Measurements from ENCODE around the gene PLCE1. TPM values are rescaled to one million over a fixed set of nuclear protein-coding genes. Genes with fewer than 3 reads are reported as not detected.
A peak's percentile ranks its signal among the peaks of the same experiment; 100 is the strongest.

The PLCE1 gene
- total and polyA plus RNA-seq, 2 experiments from 2014 or later: 0.10 to 0.58 TPM

DNA sequence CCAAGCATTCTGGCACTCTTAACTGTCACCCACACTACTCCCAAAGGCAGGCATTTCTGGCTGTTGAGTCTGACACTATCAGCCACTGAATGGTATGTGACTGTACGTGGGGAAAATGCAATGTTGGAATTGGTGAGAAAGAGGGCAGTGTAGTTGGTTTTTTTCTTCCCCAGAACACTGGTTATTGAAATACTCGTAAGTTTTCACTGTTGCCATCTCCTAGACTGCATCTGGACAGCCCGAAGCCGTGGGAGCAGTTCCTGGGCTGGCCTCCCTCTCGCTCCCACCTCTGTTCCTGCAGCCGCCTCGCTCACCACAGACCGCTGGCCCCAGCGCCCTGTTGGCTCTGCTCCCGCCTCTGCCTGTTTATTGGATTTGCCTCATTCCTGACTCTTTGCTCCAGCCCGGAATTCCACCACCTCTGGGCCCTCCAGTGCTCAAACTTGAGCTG lies 5.7 kb downstream of the PLCE1 start:
- Mint-ChIP-seq H3K27me3 (ENCODE audit: insufficient read depth, low read depth, poor library complexity) (peaks cover 23% of the 10 kb centered on the region), H3K4me1 (peaks cover 3% of the 10 kb centered on the region; the same call in 1 of the 3 replicates), H3K36me3 (ENCODE audit: low read depth) (no peaks in the 10 kb centered on the region), H3K9me3 (no peaks in the 10 kb centered on the region), H3K4me3 (no peak overlapping the region), H3K27ac (no peak overlapping the region)
- Histone ChIP-seq H2AFZ (no peak overlapping the region; the same call in 1 of the 2 replicates), H4K20me1 (replicated peaks; ENCODE audit: insufficient read depth) (peaks cover 3% of the 10 kb centered on the region; the same call in 1 of the 2 replicates), H3K79me2 (replicated peaks; ENCODE audit: insufficient read depth) (no peaks in the 10 kb centered on the region), H3K9me2 (ENCODE audit: insufficient read depth) (no peaks in the 10 kb centered on the region), H3K27me3 (ENCODE audit: insufficient read depth) (peaks cover 33% of the 10 kb centered on the region), H3K4me1 (ENCODE audit: insufficient read depth) (no peaks in the 10 kb centered on the region), H3F3A (replicated peaks; ENCODE audit: low read depth) (no peaks in the 10 kb centered on the region), H3K27ac (ENCODE audit: low read depth) (no peak overlapping the region), H3K36me3 (ENCODE audit: insufficient read depth) (no peaks in the 10 kb centered on the region), H3K4me3 (no peak overlapping the region), H3K4me2 (no peak overlapping the region)
- peak; percentile 90 for ATAC-seq
- DNase-seq (ENCODE audit: low spot score): peak; percentile 44
- TF ChIP-seq, protein P1, sequence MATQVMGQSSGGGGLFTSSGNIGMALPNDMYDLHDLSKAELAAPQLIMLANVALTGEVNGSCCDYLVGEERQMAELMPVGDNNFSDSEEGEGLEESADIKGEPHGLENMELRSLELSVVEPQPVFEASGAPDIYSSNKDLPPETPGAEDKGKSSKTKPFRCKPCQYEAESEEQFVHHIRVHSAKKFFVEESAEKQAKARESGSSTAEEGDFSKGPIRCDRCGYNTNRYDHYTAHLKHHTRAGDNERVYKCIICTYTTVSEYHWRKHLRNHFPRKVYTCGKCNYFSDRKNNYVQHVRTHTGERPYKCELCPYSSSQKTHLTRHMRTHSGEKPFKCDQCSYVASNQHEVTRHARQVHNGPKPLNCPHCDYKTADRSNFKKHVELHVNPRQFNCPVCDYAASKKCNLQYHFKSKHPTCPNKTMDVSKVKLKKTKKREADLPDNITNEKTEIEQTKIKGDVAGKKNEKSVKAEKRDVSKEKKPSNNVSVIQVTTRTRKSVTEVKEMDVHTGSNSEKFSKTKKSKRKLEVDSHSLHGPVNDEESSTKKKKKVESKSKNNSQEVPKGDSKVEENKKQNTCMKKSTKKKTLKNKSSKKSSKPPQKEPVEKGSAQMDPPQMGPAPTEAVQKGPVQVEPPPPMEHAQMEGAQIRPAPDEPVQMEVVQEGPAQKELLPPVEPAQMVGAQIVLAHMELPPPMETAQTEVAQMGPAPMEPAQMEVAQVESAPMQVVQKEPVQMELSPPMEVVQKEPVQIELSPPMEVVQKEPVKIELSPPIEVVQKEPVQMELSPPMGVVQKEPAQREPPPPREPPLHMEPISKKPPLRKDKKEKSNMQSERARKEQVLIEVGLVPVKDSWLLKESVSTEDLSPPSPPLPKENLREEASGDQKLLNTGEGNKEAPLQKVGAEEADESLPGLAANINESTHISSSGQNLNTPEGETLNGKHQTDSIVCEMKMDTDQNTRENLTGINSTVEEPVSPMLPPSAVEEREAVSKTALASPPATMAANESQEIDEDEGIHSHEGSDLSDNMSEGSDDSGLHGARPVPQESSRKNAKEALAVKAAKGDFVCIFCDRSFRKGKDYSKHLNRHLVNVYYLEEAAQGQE (IDR thresholded peaks at IDR 0.05; ENCODE audit: unreplicated experiment): no peak
- TF ChIP-seq STAT1 (IDR thresholded peaks at IDR 0.05; ENCODE audit: unreplicated experiment) (no peak), NANOG (IDR thresholded peaks at IDR 0.05; ENCODE audit: borderline replicate concordance) (no peak)

DNA sequence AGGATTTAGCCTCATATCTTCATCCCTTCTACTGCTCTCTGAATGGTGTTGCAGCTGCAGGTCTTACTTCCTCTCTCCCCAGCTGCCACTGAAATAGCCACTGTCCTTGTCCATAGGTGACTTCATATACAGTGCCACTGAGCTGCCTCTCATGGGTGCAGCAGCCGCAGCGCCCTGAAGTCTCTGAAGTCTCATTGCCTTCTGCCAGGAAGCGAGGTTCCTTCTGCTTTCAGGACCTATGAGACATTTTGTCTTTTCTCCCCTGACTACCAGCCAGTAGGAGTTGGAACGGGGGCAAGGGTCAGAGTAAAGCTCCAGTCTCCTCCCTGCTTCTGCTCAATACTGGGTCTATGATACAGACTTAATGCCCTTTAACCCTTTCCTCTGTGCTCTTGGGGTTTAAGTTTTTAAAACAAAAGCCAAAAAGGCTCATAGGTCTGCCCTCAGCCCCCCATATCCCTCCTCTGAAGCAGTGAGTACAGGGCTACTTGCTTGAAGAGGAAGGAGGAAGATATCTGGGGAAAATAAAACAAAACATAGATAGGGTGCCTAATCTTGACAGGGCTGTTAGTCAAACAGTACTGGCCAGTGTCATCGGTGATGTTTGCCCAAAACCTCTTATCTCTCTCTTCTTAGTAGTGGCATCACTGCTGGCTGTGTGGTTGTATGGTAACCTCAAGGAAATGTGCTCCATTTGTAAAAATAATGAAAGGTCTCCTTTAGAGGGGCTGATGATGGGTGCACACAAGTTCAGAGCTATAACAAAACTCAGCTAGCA lies 7.1 kb downstream of the PLCE1 start:
- Mint-ChIP-seq H3K27ac (no peak overlapping the region), H3K36me3 (ENCODE audit: low read depth) (no peaks in the 10 kb centered on the region), H3K27me3 (ENCODE audit: insufficient read depth, low read depth, poor library complexity) (peaks cover 10% of the 10 kb centered on the region), H3K9me3 (no peaks in the 10 kb centered on the region), H3K4me1 (no peaks in the 10 kb centered on the region), H3K4me3 (no peak overlapping the region)
- H3K9me2 ChIP-seq (ENCODE audit: insufficient read depth): no peaks in the 10 kb centered on the region
- ATAC-seq: no peak
- TF ChIP-seq EZH2phosphoT487 (IDR thresholded peaks at IDR 0.05; ENCODE audit: unreplicated experiment): no peak
- TF ChIP-seq, protein P2, sequence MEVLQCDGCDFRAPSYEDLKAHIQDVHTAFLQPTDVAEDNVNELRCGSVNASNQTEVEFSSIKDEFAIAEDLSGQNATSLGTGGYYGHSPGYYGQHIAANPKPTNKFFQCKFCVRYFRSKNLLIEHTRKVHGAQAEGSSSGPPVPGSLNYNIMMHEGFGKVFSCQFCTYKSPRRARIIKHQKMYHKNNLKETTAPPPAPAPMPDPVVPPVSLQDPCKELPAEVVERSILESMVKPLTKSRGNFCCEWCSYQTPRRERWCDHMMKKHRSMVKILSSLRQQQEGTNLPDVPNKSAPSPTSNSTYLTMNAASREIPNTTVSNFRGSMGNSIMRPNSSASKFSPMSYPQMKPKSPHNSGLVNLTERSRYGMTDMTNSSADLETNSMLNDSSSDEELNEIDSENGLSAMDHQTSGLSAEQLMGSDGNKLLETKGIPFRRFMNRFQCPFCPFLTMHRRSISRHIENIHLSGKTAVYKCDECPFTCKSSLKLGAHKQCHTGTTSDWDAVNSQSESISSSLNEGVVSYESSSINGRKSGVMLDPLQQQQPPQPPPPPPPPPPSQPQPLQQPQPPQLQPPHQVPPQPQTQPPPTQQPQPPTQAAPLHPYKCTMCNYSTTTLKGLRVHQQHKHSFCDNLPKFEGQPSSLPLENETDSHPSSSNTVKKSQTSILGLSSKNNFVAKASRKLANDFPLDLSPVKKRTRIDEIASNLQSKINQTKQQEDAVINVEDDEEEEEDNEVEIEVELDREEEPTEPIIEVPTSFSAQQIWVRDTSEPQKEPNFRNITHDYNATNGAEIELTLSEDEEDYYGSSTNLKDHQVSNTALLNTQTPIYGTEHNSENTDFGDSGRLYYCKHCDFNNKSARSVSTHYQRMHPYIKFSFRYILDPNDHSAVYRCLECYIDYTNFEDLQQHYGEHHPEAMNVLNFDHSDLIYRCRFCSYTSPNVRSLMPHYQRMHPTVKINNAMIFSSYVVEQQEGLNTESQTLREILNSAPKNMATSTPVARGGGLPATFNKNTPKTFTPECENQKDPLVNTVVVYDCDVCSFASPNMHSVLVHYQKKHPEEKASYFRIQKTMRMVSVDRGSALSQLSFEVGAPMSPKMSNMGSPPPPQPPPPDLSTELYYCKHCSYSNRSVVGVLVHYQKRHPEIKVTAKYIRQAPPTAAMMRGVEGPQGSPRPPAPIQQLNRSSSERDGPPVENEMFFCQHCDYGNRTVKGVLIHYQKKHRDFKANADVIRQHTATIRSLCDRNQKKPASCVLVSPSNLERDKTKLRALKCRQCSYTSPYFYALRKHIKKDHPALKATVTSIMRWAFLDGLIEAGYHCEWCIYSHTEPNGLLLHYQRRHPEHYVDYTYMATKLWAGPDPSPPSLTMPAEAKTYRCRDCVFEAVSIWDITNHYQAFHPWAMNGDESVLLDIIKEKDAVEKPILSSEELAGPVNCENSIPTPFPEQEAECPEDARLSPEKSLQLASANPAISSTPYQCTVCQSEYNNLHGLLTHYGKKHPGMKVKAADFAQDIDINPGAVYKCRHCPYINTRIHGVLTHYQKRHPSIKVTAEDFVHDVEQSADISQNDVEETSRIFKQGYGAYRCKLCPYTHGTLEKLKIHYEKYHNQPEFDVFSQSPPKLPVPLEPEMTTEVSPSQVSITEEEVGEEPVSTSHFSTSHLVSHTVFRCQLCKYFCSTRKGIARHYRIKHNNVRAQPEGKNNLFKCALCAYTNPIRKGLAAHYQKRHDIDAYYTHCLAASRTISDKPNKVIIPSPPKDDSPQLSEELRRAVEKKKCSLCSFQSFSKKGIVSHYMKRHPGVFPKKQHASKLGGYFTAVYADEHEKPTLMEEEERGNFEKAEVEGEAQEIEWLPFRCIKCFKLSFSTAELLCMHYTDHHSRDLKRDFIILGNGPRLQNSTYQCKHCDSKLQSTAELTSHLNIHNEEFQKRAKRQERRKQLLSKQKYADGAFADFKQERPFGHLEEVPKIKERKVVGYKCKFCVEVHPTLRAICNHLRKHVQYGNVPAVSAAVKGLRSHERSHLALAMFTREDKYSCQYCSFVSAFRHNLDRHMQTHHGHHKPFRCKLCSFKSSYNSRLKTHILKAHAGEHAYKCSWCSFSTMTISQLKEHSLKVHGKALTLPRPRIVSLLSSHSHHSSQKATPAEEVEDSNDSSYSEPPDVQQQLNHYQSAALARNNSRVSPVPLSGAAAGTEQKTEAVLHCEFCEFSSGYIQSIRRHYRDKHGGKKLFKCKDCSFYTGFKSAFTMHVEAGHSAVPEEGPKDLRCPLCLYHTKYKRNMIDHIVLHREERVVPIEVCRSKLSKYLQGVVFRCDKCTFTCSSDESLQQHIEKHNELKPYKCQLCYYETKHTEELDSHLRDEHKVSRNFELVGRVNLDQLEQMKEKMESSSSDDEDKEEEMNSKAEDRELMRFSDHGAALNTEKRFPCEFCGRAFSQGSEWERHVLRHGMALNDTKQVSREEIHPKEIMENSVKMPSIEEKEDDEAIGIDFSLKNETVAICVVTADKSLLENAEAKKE (CRISPR knock-in tag; IDR thresholded peaks at IDR 0.05): no peak
- TF ChIP-seq, protein P3, sequence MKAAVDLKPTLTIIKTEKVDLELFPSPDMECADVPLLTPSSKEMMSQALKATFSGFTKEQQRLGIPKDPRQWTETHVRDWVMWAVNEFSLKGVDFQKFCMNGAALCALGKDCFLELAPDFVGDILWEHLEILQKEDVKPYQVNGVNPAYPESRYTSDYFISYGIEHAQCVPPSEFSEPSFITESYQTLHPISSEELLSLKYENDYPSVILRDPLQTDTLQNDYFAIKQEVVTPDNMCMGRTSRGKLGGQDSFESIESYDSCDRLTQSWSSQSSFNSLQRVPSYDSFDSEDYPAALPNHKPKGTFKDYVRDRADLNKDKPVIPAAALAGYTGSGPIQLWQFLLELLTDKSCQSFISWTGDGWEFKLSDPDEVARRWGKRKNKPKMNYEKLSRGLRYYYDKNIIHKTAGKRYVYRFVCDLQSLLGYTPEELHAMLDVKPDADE (IDR thresholded peaks at IDR 0.05): no peak
- no peak overlapping the region for H3K27ac ChIP-seq (ENCODE audit: low read depth)
- no peak overlapping the region for H3K4me2 ChIP-seq
- no peaks in the 10 kb centered on the region for H3K4me1 ChIP-seq (ENCODE audit: insufficient read depth)
- H3K36me3 ChIP-seq (ENCODE audit: insufficient read depth): no peaks in the 10 kb centered on the region
- no peaks in the 10 kb centered on the region for H4K20me1 ChIP-seq (replicated peaks; ENCODE audit: insufficient read depth)
- H3K4me3 ChIP-seq: no peak overlapping the region
- no peaks in the 10 kb centered on the region for H3F3A ChIP-seq (replicated peaks; ENCODE audit: low read depth)
- peaks cover 19% of the 10 kb centered on the region for H3K27me3 ChIP-seq (ENCODE audit: insufficient read depth)
- H2AFZ ChIP-seq: no peak overlapping the region
- no peaks in the 10 kb centered on the region for H3K79me2 ChIP-seq (replicated peaks; ENCODE audit: insufficient read depth)
- DNase-seq (ENCODE audit: low spot score): no peak
